ENCODE measurements around the gene VPS52.

Gene VPS52

DNA sequence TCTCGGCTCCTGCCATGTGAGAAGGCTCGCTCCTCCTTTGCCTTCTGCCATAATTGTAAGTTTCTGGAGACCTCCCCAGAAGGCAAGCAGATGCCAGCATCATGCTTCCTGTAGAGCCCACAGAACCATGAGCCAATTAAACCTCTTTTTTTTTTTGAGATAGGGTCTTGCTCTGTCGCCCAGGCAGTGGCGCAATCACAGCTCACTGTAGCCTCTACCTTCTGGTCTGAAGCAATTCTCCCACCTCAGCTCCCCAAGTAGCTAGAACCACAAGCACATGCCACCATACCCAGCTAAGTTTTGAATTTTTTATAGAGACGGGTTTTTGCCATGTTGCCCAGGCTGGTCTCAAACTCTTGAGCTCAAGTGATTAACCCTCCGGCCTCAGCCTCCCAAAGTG, 34.8 kb downstream of the VPS52 start:
- POLR2A ChIA-PET: no interaction called here
- Histone ChIP-seq H3K36me3 (ENCODE audit: control insufficient read depth in 2 of 2, insufficient read depth in 1 of 2, low read length in 2 of 2) (no peaks in the 10 kb centered on the region), H3K27ac (ENCODE audit: extremely low read depth, low read depth, low read length) (no peak overlapping the region), H3K4me3 (ENCODE audit: low read depth, low read length) (no peak overlapping the region), H3K9me3 (ENCODE audit: control insufficient read depth, insufficient read depth, low read depth, low read length) (no peaks in the 10 kb centered on the region), H3K4me1 (ENCODE audit: control insufficient read depth, insufficient read depth, low read length) (peaks cover 6% of the 10 kb centered on the region)
- TF ChIP-seq ZNF223 (tag by site-specific recombination; IDR thresholded peaks at IDR 0.05) (no peak), KLF9 (tag by site-specific recombination; IDR thresholded peaks at IDR 0.05; ENCODE audit: low read depth) (no peak), SALL2 (tag by site-specific recombination; IDR thresholded peaks at IDR 0.05; ENCODE audit: borderline replicate concordance) (no peak), SCRT2 (tag by site-specific recombination; IDR thresholded peaks at IDR 0.05) (no peak), ZNF19 (tag by site-specific recombination; IDR thresholded peaks at IDR 0.05; ENCODE audit: low read depth) (no peak), HIC1 (tag by site-specific recombination; IDR thresholded peaks at IDR 0.05) (no peak), ZNF768 (tag by site-specific recombination; IDR thresholded peaks at IDR 0.05) (no peak), PRDM1 (tag by site-specific recombination; IDR thresholded peaks at IDR 0.05) (no peak), REST (tag by site-specific recombination; IDR thresholded peaks at IDR 0.05) (no peak), ZNF146 (tag by site-specific recombination; IDR thresholded peaks at IDR 0.05) (no peak), ZNF184 (tag by site-specific recombination; IDR thresholded peaks at IDR 0.05) (no peak), ZNF830 (tag by site-specific recombination; IDR thresholded peaks at IDR 0.05; ENCODE audit: low read depth) (no peak), OSR2 (tag by site-specific recombination; IDR thresholded peaks at IDR 0.05) (no peak)
- TF ChIP-seq, protein P1, sequence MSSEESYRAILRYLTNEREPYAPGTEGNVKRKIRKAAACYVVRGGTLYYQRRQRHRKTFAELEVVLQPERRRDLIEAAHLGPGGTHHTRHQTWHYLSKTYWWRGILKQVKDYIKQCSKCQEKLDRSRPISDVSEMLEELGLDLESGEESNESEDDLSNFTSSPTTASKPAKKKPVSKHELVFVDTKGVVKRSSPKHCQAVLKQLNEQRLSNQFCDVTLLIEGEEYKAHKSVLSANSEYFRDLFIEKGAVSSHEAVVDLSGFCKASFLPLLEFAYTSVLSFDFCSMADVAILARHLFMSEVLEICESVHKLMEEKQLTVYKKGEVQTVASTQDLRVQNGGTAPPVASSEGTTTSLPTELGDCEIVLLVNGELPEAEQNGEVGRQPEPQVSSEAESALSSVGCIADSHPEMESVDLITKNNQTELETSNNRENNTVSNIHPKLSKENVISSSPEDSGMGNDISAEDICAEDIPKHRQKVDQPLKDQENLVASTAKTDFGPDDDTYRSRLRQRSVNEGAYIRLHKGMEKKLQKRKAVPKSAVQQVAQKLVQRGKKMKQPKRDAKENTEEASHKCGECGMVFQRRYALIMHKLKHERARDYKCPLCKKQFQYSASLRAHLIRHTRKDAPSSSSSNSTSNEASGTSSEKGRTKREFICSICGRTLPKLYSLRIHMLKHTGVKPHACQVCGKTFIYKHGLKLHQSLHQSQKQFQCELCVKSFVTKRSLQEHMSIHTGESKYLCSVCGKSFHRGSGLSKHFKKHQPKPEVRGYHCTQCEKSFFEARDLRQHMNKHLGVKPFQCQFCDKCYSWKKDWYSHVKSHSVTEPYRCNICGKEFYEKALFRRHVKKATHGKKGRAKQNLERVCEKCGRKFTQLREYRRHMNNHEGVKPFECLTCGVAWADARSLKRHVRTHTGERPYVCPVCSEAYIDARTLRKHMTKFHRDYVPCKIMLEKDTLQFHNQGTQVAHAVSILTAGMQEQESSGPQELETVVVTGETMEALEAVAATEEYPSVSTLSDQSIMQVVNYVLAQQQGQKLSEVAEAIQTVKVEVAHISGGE (tag by site-specific recombination; conservative IDR thresholded peaks at IDR 0.05; ENCODE audit: low read depth): no peak
- TF ChIP-seq, protein P2, sequence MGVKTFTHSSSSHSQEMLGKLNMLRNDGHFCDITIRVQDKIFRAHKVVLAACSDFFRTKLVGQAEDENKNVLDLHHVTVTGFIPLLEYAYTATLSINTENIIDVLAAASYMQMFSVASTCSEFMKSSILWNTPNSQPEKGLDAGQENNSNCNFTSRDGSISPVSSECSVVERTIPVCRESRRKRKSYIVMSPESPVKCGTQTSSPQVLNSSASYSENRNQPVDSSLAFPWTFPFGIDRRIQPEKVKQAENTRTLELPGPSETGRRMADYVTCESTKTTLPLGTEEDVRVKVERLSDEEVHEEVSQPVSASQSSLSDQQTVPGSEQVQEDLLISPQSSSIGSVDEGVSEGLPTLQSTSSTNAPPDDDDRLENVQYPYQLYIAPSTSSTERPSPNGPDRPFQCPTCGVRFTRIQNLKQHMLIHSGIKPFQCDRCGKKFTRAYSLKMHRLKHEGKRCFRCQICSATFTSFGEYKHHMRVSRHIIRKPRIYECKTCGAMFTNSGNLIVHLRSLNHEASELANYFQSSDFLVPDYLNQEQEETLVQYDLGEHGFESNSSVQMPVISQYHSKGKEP (tag by site-specific recombination; IDR thresholded peaks at IDR 0.05): no peak
- CTCF ChIA-PET: interaction anchor here (2.8 kb wide), 1 partner anchor 11 kb away, joined by 12 read pairs; no protein-coding TSS in a partner anchor
